Amygdala (tissue), 56 donors: ENCODE data around the gene COP1.
A peak's percentile ranks its signal among the peaks of the same experiment; 100 is the strongest.
"Not testable (repeated sequence)": the region's sequence is repeated elsewhere in the genome, so short reads cannot be mapped to it uniquely, and the experiment has no call there.

Experiments used
- DNase-seq, 56 donors: peaks; one replicate each; lab custom pipeline; 2025; lab: John Stamatoyannopoulos, UW

The COP1 gene

DNA sequence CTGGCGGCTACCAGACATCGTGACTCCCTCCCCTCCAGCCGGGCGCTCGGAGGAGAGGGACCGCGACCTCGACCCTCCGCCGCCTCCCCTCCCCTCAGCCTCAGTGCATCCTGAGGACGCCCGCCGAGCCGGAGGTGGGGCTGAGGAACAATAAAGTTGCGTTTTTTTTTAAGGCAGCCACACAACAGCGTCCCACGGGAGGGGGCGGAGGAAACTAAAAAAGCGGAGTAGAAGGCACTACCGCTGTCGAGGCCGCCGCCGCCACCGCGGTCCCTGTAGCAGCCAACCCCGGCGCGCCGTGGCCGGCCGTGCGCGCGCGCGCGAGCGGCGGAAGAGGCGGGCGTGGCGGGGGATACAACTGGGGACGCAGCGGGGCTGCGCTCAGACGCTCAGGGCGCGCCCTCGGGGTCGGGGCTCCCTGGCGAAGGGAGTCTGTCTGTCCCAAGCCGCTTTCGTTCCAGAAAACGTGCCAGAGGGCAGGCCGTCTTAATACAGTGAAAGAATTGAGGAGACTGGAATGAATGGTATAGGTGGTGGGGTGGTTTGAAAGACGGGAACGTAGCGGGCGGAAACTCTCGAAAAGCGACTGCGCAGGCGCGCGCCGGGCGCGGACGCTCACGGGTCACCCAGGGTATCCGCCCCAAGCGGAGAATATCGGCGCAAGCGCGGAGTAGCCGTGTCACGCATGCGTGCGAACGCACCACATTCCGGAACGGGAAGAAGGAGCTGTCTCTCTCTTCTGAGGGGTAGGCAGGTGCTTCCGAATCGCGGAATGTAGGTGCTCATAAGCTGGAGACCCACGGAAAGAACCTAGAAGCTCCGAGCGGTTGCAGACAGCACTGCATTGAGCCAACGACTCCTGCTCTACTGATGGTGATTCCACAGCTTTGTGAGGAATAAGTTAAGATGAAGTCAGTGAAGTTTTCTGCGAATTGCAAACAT is at the start of gene COP1:
Gene COP1 (minus strand): TSS at position 326 of the 942 bp plus-strand sequence. CDS start 308 bp downstream, at position 18.
- peak; percentile 71 to 98 (median 92) for DNase-seq

DNA sequence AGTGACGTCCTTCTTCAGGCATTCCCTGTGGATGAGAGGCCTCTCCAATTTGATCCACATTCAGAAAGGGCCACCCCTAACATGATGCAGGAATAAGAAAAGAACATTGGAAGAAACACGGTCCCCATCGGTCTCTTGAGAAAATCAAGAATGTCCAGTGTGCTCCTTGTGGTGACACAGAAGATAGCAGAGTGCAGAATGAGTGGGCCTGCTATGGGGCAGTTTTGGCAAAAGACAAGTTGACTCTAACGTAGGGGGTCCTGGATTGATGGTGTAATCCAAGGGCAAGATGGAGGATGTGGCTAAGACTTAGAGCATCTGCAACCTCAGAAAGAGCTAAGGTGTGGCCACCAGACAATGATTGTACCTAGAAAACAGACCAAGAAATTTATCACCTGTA is 45.1 kb upstream of the COP1 start:
- no peak for DNase-seq

DNA sequence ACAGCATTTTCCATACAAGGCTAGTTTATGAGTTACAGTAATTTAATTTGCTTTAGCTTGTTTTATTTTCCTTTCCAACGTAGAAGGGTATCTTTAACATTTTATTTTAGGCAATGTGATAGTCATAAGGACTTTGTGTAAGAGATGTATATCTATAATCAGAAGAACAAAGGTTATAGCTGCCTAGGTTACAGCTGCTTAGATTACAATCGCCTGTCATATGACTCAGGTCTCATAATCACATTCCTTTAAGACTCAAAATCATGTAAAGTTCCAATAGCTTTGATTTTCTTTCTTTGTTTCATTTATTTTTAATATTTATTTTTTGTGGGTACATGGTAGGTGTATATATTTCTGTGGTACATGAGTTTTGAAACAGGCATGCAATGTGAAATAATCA is 37.8 kb upstream of the COP1 start:
- no peak for DNase-seq

DNA sequence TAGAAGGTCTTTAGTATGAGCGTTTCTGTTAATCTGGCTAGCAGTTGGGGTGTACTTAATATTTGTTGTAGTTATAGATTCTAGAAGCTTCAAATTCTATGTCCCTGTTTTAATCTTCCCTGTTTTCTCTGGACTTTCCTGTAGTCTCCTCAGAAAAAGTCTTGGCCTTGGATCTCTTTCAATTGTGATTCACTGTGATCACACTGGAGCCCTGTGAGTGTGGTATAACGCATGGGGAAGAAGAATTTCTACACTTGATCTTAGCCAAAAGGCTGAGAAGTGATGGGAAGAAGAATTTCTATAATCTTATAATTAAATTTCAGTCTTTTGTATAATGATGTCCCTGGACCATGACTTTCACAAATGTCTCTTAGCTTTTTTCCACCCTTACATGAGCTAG is 36.7 kb upstream of the COP1 start:
- DNase-seq, result no peak

DNA sequence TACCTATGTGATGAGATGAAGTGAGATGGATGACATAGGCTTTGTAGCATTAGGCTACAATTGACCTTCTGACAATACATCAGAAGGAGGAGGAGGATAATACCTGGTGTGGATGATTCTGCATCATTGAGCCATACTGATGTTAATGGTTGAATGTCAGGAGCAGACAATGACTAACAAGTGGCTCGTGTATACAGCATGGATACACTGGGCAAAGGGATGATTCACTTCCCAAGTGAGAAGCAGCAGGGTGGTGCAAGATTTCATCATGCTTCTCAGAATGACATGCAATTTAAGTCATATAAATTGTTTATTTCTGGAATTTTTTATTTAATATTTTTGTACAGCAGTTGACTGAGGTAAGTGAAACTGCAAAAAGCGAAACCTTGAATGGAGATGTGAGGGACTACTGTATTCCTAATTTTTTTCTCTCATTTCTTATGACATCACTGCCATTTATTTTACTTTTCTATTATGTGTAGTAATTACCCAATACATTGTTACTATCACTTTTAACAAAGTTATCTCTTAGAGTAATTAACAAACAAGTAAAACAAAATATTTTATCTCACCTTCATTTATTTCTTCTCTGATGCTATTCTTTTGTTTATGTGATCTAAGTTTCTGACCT is 34.4 kb upstream of the COP1 start:
- no peak for DNase-seq

DNA sequence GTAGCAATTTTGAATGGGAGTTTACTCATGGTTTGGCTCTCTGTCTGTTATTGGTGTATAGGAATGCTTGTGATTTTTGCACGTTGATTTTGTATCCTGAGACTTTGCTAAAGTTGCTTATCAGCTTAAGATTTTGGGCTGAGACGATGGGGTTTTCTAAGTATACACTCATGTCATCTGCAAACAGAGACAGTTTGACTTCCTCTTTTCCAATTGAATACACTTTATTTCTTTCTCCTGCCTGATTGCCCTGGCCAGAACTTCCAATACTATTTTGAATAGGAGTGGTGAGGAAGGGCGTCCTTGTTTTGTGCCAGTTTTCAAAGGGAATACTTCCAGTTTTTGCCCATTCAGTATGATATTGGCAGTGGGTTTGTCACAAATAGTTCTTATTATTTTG is 26.6 kb upstream of the COP1 start:
- DNase-seq, result not testable (repeated sequence)

DNA sequence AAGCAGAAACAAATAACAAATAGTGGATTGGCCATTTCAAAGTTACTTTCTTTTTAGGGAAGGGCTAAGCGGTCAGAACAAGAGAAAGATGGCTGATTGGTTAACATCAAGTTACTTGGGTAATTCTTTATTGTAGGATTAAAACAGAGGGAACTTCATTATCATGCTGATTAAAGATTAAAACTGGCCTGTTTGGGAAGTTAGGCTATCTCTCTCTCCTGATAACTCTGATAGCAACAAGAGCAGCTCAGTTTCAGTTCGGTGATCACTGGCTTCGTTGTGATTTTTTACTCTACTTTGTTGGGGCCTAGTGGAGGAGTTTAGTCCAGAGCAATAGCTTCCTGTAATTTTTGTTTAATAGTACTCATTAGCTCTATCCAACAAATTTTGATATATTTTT is 20.5 kb upstream of the COP1 start:
- DNase-seq, result no peak

DNA sequence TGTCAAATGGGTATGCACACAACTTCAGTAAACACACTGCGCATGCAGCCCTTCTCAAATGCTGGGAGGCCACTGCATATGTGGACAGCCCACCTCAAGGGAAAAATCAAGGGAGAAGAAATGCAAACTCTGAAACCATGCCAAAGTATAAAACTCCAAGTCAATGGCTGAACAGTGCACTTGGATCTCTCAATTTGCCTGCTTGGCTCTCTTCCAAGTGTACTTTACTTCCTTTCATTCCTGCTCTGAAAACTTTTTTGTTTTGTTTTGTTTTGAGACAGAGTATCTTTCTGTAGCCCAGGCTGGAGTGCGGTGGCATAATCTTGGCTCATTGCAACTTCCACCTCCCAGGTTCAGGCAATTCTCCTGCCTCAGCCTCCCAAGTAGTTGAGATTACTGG is 18.8 kb upstream of the COP1 start:
- no peak for DNase-seq

DNA sequence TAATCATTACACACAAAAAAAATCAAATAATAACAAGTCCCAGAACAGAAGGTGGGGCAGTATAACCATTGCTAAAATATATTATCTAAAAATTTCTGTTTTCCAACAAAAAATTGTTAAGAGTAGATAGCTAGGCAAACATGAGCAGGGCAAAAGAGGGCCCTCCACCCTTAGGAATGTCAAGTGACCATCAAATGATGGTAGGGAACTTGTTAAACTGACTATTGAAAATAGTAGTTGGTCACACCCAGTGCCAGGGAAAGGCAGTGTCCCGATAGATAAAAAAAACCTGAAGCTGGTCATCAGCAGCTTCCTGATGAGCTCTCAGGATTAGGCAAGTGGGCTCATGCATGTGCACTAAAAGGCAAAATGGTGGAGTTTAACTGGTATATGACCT is 18.4 kb upstream of the COP1 start:
- DNase-seq, result no peak

DNA sequence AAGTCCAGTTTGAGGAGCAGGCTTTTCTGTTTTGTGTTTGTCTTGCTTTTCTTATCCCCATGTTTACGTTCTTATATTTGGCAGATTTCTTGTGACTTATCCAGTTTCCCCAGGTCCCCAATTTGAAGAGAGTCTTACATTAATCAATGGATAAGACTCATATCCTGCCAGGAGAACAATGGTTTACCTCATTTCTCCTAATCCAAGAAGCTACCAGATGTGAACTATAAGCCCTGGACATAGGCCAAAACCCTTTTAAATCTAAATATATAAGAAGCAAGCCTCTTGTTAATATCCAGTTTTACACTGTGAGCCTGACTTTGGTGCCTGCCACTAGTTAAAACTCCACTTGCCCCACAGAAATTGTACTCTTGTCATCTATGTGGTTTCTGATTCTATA is 15.1 kb upstream of the COP1 start:
- no peak for DNase-seq

DNA sequence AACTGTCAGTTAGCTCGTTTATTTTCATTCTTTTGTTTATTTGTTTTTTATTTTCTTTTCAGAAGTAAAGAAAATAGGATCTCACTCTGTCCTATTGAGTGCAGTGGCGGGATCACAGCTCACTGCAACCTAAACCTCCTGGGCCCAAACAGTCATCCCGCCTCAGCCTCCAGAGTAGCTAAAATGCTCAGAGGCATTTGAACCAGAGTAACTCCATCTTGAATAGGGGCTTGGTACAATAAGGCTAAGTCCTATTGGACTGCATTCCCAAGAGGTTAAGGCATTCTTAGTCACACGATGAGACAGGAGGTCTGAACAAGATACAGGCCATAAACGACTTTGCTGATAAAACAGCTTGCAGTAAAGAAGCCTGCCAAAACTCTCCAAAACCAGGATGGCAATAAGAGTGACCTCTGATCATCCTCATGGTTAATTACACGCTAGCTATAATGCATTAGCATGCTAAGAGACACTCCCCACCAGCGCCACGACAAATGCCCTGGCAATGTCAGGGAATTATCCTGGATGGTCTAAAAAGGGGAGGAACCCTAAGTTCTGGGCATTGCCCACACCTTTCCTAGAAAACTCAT is 13.1 kb upstream of the COP1 start:
- DNase-seq, result no peak

DNA sequence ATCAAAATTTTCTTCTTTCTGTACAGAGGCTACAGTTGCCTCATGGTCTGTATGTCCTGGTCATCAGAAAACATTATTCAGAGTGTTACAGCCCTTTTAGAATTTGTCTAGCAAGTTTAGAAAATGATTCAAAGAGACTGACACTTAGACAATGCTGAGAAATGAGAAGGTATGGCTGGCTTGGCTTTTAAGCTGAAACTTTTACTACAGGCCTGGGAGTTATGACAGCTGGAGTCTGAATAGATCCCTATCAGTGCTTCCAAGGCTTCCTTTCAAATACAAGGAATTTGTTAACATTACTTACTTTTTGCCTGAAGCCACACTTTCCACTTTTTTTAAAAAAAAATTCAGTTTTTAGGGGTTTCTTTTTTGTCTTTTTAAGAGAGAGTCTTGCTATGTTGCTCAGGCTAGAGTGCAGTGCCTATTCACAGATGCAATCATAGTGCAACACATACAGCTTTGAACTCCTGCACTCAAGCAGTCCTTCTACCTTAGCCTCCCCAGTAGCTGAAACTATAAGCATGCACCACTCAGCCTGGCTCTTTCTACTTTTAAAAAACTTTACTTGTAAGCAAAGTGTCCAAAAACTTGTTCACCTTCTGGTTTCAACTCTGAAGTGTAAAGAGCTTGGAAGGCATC is 10.5 kb upstream of the COP1 start:
- DNase-seq, result no peak

DNA sequence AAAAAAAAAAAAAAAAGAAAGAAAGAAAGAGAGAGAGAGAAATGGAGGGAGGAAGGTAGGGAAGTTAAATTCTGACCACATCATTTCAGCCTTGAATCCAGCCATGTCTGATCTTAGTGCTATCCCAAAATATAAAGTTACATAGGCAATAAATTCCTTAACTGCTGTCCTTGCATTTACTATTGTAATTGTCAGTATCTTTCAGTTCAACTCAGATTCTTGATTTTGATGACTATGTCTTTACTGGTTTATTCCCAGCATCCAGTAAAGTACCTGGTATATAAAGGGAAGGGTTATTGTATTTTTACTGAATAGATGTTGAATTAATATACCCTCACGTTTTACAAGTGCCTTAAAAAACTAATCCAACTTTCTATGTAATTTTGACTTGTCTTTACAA is 8.9 kb upstream of the COP1 start:
- DNase-seq, result no peak

DNA sequence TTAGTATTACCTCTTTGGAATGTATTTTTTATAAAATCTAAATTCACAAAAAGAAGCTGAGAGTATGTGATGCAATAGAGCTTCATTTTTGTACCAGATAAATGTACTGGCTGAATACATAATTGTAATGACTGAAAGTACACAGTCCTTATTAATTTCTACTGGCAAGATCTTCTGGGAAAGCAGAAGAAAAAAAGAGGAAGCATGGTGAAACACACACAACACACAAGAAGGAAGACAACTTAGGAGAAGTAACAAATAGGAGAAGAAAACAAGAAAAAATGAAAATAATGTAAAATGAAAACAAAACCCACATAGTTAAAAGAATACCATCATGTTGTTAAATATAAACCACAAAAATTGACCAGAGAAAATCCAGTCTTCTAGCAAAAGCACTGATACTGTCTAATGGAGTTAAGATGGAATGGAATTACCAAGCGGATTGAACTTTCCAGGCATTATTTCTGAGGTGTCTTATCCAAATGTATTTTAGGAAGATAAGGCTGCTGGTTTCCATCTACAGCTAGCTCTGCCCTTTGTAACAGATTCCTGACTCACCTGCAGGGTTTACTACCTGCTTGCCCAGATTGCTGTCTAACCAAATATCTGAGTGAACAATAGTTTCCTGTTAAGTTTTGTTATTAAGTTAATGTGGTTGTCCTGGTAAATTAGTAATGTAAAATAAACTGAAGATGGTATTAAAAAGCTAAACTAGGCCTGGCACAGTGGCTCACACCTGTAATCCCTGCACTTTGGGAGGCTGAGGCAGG is 4.5 kb upstream of the COP1 start:
- DNase-seq, result no peak

DNA sequence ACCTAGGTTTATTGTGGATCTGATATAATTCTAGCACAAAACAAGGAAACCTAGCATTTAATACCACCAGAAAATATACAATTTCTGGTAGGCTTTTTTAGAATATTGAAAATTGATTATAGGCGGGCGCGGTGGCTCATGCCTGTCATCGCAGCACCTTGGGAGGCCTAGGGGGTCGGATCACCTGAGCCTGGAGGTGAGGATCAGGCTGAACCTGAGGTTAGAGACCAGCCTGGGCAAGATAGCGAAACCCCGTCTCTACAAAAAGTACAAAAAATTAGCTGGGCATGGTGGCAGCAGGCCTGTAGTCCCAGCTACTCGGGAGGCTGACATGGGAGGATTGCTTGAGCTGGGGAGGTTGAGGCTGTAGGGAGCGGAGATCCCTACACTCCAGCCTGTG is 948 bp upstream of the COP1 start:
- DNase-seq, result no peak

DNA sequence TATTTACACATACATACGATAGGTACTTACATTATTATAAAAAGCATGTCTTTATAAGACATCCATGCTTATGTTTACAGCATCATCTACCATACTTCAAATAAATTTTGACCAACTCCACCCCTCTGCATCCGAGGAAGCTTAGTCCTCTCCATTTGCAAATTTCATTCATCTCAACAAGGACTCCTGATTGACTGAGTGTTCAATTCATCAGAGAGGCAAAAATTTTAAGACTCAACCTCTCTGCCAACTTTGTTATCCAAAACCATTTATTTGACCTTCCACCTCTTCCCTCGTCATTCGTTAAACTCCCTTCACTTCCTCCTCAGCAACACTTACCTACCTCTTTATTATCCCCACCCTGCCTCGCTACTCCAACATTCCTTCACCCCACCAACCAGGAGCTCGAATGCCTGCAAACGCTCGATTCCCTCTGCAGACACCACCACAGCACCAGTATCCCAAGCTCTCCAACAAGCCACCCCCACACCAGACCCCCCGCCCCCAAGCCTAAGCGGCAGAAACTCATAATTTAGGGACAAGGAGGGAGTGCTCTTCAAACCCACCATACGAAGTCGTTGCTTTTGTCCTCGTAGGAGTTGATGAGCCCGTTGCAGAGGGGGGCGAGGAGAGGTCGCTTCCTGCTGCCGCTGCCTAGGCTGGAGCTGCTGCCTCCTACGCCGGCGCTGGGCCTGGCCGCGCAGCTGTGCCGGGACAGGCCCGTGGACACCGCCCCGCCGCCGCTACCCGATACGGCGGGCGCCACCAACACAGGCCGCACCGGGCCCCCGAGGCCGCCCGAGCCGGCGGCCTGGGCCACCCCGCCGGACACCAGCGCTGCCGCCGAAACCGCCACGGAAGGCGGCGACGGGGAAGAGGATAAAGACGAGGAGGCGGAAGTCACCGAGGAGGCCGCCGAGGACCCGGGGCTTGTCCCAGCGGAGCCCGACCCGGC is 803 bp downstream of the COP1 start:
- peak in 21 of 56 donors; percentile 4 to 63 (median 33) for DNase-seq

DNA sequence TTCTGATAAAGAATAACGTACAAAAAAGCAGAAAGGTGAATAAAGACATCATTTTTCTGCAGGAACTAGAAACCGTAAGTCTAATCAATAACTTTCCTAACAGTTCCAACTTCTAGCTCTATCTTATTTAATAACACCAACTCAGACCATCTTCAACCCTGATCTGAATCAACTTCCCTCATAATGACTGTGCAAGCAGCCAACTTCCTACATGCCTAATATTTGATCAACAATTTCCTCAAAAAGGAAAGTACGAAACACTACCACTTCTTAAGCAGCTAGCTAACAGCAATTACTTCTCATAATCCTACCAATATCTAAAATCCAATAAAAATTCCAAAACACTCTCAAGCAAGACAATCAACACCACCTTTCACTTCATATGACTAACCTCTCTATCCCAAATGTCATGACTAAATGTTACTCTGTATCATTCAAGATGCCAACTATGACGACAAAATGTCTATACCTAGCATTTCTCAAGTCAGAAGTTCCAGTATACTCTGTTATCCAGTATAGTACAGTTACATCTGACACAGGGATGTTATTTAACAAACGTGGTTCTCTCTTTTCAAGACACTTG is 1.7 kb downstream of the COP1 start:
- DNase-seq, result no peak

DNA sequence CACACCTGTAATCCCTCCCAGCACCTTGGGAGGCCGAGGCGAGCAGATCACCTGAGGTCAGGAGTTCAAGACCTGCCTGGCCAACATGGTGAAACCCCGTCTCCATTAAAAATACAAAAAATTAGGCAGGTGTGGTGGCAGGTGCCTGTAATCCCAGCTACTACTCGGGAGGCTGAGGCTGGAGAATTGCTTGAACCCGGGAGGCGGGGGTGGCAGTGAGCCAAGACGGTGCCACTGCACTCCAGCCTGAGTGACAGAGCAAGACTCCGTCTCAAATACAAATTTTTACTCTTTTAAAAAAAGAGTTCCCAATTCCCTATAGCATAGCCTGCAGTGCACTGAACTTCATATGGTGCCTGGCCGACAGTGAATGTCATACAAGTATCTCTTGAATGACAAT is 2.4 kb downstream of the COP1 start:
- DNase-seq, result peak in 1 of 56 donors; percentile 2

DNA sequence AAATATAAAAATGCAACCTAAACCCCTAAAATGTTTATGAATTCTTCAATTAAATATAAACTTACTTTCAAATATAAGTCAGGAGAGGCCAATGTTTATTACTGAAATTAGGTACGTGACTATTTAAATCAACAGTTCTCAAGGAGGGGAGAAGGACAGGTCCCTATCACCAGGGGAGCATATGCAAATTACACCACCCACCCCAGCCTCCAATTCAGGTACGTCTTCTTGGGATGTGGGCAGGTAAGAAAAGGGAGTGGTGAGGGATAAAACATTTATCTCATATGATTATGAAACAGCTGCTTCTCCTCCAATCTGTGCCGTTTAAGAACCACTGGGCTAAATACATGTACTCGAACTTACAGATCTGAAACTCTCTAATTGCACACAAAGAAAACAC is 3.4 kb downstream of the COP1 start:
- no peak for DNase-seq
